Fibroblast of lung (primary cell): ENCODE results near the gene ZNF579. TPM values are rescaled to one million over a fixed set of nuclear protein-coding genes. Genes with fewer than 3 reads are reported as not detected.
"Not testable (repeated sequence)": the region's sequence is repeated elsewhere in the genome, so short reads cannot be mapped to it uniquely, and the experiment has no call there.

Source experiments
- DNase-seq, 2 donors: peaks; one replicate each; pipeline versions ENCODE4 v3.0.0 to v3.0.0-alpha.2; 2010; ENCODE audit warnings: low read depth in 2 of 2
- H2AFZ ChIP-seq: 2 replicates; pipeline ENCODE4 v1.5.1; 2012; ENCODE audit warnings: low read length, control low read depth, inconsistent platforms
- H3K27ac ChIP-seq: 2 replicates; pipeline ENCODE4 v1.5.1; 2011; ENCODE audit warnings: low read length, control low read depth; ENCODE audit not compliant: insufficient read depth
- H3K27me3 ChIP-seq: 2 replicates; pipeline ENCODE4 v1.5.1; 2011; ENCODE audit warnings: mild to moderate bottlenecking, low read length; ENCODE audit not compliant: control insufficient read depth, insufficient read depth
- H3K36me3 ChIP-seq: 2 replicates; pipeline ENCODE4 v1.5.1; 2011; ENCODE audit warnings: low read length; ENCODE audit not compliant: control insufficient read depth, insufficient read depth
- H3K4me1 ChIP-seq: 2 replicates; pipeline ENCODE4 v1.5.1; 2011; ENCODE audit warnings: low read length; ENCODE audit not compliant: control insufficient read depth, insufficient read depth; ENCODE audit errors: extremely low read depth
- H3K4me2 ChIP-seq: 2 replicates; pipeline ENCODE4 v1.5.1; 2011; ENCODE audit warnings: low read length, control low read depth; ENCODE audit not compliant: insufficient read depth; ENCODE audit errors: extremely low read depth
- H3K4me3 ChIP-seq, 4 experiments: fragments of 200-600 bp in 1 of 4; sonication (generic) in 1 of 4; replicated peaks in 1 of 4; 2 replicates each; pipeline ENCODE4 v1.5.1; 2011 to 2016; ENCODE audit warnings: low read length in 4 of 4, low read depth in 3 of 4, mild to moderate bottlenecking in 3 of 4, control low read depth in 2 of 4, inconsistent platforms in 1 of 4, mixed read lengths in 1 of 4; ENCODE audit not compliant: insufficient read depth in 1 of 4; ENCODE audit errors: control extremely low read depth in 1 of 4
- H3K79me2 ChIP-seq: 2 replicates; pipeline ENCODE4 v1.5.1; 2012; ENCODE audit warnings: mild to moderate bottlenecking, low read length, inconsistent platforms; ENCODE audit not compliant: control insufficient read depth, insufficient read depth
- H3K9ac ChIP-seq: 2 replicates; pipeline ENCODE4 v1.5.1; 2011; ENCODE audit warnings: mild to moderate bottlenecking, low read length, control low read depth; ENCODE audit not compliant: insufficient read depth
- H3K9me3 ChIP-seq: 2 replicates; pipeline ENCODE4 v1.5.1; 2012; ENCODE audit warnings: low read depth, low read length; ENCODE audit not compliant: control insufficient read depth, insufficient read depth
- H4K20me1 ChIP-seq: 2 replicates; pipeline ENCODE4 v1.5.1; 2011; ENCODE audit warnings: low read length; ENCODE audit not compliant: control insufficient read depth, insufficient read depth; ENCODE audit errors: extremely low read depth
- CTCF ChIP-seq, 2 donors: IDR thresholded peaks in 1 of 2; conservative IDR thresholded peaks in 1 of 2; 1 replicate in 1 of 2; 2 replicates in 1 of 2; pipeline ENCODE4 v1.5.1; 2011 to 2012; ENCODE audit warnings: low read length in 2 of 2, control low read depth in 1 of 2, inconsistent platforms in 1 of 2, low read depth in 1 of 2, mild to moderate bottlenecking in 1 of 2
- EZH2 ChIP-seq: IDR thresholded peaks from 2 replicates; pipeline ENCODE4 v1.5.1; 2012; ENCODE audit warnings: low read length, control low read depth, mild to moderate bottlenecking; ENCODE audit errors: missing control alignments
- polyA plus RNA-seq, 2 donors: library from polyadenylated mRNA; depleted of rRNA in 1 of 2; stranded (reverse) in 1 of 2; unstranded in 1 of 2; fragments of >200 nt; gene quantifications; 2 replicates each; pipeline ENCODE4 v1.2.1, GENCODE V29; 2011 to 2012; ENCODE audit warnings: missing spikeins in 1 of 2
- total RNA-seq: library from RNA; depleted of rRNA; stranded (reverse); fragments of >200 nt; gene quantifications from 2 replicates; pipeline ENCODE4 v1.2.1, GENCODE V29; 2014

ZNF579 gene
- total and polyA plus RNA-seq, 2 donors (not counting 1 experiment from before 2014, with no cell fraction given), result 4.2 to 5.4 TPM

- H3K4me1 ChIP-seq, result peaks cover 3% of the 10 kb centered on the region
- H3K9me3 ChIP-seq, result no peaks in the 10 kb centered on the region
- H3K27me3 ChIP-seq, result no peaks in the 10 kb centered on the region
- H2AFZ ChIP-seq, result no peak overlapping the region
- no peaks in the 10 kb centered on the region for H4K20me1 ChIP-seq
- H3K79me2 ChIP-seq, result peaks cover 11% of the 10 kb centered on the region
- no peak overlapping the region for H3K27ac ChIP-seq
- peak overlapping the region; percentile 94 for H3K4me2 ChIP-seq
- TF ChIP-seq EZH2, result no peak
- no peak for TF ChIP-seq CTCF (conservative IDR thresholded peaks at IDR 0.05 in 1 of 2, IDR thresholded peaks at IDR 0.05 in 1 of 2; ENCODE audit: low read depth in 1 of 2, low read length in 2 of 2)
- DNase-seq, result no peak
- peak overlapping the region; percentile 77 to 89 (median 87) for H3K4me3 ChIP-seq
- peaks cover 4% of the 10 kb centered on the region for H3K36me3 ChIP-seq
- no peak overlapping the region for H3K9ac ChIP-seq
Measured at GRCh38 chr19:55578761-55579747, 1.6 kb downstream of the ZNF579 start.

GRCh38 chr19:55578031-55578760 lies 2.5 kb downstream of the ZNF579 start:
- Histone ChIP-seq H3K4me1 (peaks cover 3% of the 10 kb centered on the region), H3K4me3 (no peak overlapping the region), H3K27me3 (no peaks in the 10 kb centered on the region), H3K79me2 (peaks cover 11% of the 10 kb centered on the region), H3K4me2 (no peak overlapping the region), H3K27ac (no peak overlapping the region), H2AFZ (no peak overlapping the region), H3K9ac (no peak overlapping the region), H4K20me1 (no peaks in the 10 kb centered on the region), H3K36me3 (peaks cover 4% of the 10 kb centered on the region), H3K9me3 (no peaks in the 10 kb centered on the region)
- no peak for DNase-seq
- TF ChIP-seq EZH2 (no peak), CTCF (conservative IDR thresholded peaks at IDR 0.05 in 1 of 2, IDR thresholded peaks at IDR 0.05 in 1 of 2; ENCODE audit: low read depth in 1 of 2, low read length in 2 of 2) (no peak)

- no peak for DNase-seq
- no peaks in the 10 kb centered on the region for H4K20me1 ChIP-seq
- peaks cover 3% of the 10 kb centered on the region for H3K4me1 ChIP-seq
- H2AFZ ChIP-seq, result no peak overlapping the region
- H3K9ac ChIP-seq, result no peak overlapping the region
- no peak for TF ChIP-seq EZH2
- no peak for TF ChIP-seq CTCF (conservative IDR thresholded peaks at IDR 0.05 in 1 of 2, IDR thresholded peaks at IDR 0.05 in 1 of 2; ENCODE audit: low read depth in 1 of 2, low read length in 2 of 2)
- H3K4me2 ChIP-seq, result no peak overlapping the region
- no peak overlapping the region for H3K27ac ChIP-seq
- no peak overlapping the region for H3K4me3 ChIP-seq
- H3K36me3 ChIP-seq, result peaks cover 4% of the 10 kb centered on the region
- H3K79me2 ChIP-seq, result peaks cover 11% of the 10 kb centered on the region
- H3K9me3 ChIP-seq, result no peaks in the 10 kb centered on the region
- no peaks in the 10 kb centered on the region for H3K27me3 ChIP-seq
Measured at GRCh38 chr19:55576746-55577145, 3.9 kb downstream of the ZNF579 start.

GRCh38 chr19:55573929-55574328 lies 6.7 kb downstream of the ZNF579 start:
- H3K4me2 ChIP-seq, H4K20me1 ChIP-seq, H3K9me3 ChIP-seq, H3K4me1 ChIP-seq, H3K36me3 ChIP-seq, H3K79me2 ChIP-seq, H2AFZ ChIP-seq, H3K4me3 ChIP-seq, H3K27me3 ChIP-seq, H3K9ac ChIP-seq, H3K27ac ChIP-seq, DNase-seq: not testable (repeated sequence)
